Measurements from ENCODE around the gene DAGLA. TPM values are rescaled to one million over a fixed set of nuclear protein-coding genes. Genes with fewer than 3 reads are reported as not detected.

DAGLA gene
- total RNA-seq, 4 donors from 2014 or later, result 1.5 to 4.9 (median 3.8) TPM

- Histone ChIP-seq H3K4me1 (peaks cover 0 to 7% (median 5%) of the 10 kb centered on the region in 4 donors), H3K36me3 (no peaks in the 10 kb centered on the region), H3K27me3 (peaks cover 0 to 5% (median 0%) of the 10 kb centered on the region in 4 donors), H3K9me3 (no peaks in the 10 kb centered on the region), H3K4me3 (no peak overlapping the region), H3K27ac (replicated peaks in 1 of 4) (no peak overlapping the region)
- 58% methylated on average over 3 of the region's 11 CpGs for WGBS
- intact Hi-C loops (cut with DNase I), result loop anchor here (10.0 kb wide), 1 partner anchor 192 kb away; no protein-coding TSS in a partner anchor
- TF ChIP-seq POLR2AphosphoS5 (IDR thresholded peaks at IDR 0.05), result no peak
- no peak for TF ChIP-seq POLR2A (IDR thresholded peaks at IDR 0.05; ENCODE audit: low read depth)
- no peak for TF ChIP-seq EP300 (IDR thresholded peaks at IDR 0.05)
- no peak for TF ChIP-seq CTCF (IDR thresholded peaks at IDR 0.05)
- no peak for DNase-seq (ENCODE audit: extremely low spot score)
Measured at GRCh38 chr11:61636676-61637075, 43.5 kb upstream of the DAGLA start.

- no peak for DNase-seq (ENCODE audit: extremely low spot score)
- H3K27me3 ChIP-seq, result peaks cover 0 to 5% (median 0%) of the 10 kb centered on the region in 4 donors
- peaks cover 0 to 7% (median 5%) of the 10 kb centered on the region in 4 donors for H3K4me1 ChIP-seq
- intact Hi-C loops (cut with DNase I), result loop anchor here (10.0 kb wide), 1 partner anchor 192 kb away; no protein-coding TSS in a partner anchor
- no peaks in the 10 kb centered on the region for H3K36me3 ChIP-seq
- no peak for TF ChIP-seq EP300 (IDR thresholded peaks at IDR 0.05)
- TF ChIP-seq POLR2A (IDR thresholded peaks at IDR 0.05; ENCODE audit: low read depth), result no peak
- no peak for TF ChIP-seq POLR2AphosphoS5 (IDR thresholded peaks at IDR 0.05)
- no peak for TF ChIP-seq CTCF (IDR thresholded peaks at IDR 0.05)
- no peak overlapping the region for H3K27ac ChIP-seq (replicated peaks in 1 of 4)
- 51% methylated on average over 9 of the region's 9 CpGs for WGBS
- no peaks in the 10 kb centered on the region for H3K9me3 ChIP-seq
- no peak overlapping the region for H3K4me3 ChIP-seq
Measured at GRCh38 chr11:61637277-61637676, 42.9 kb upstream of the DAGLA start.

- Histone ChIP-seq H3K27ac (replicated peaks in 1 of 4) (no peak overlapping the region), H3K4me3 (no peak overlapping the region)
Measured at GRCh38 chr11:61639816-61640443, 40.3 kb upstream of the DAGLA start.

GRCh38 chr11:61642162-61642561 is 38.0 kb upstream of the DAGLA start:
- Histone ChIP-seq H3K4me3 (no peak overlapping the region), H3K4me1 (peaks cover 0 to 7% (median 5%) of the 10 kb centered on the region in 4 donors), H3K27me3 (peaks cover 0 to 5% (median 0%) of the 10 kb centered on the region in 4 donors), H3K9me3 (no peaks in the 10 kb centered on the region), H3K27ac (replicated peaks in 1 of 4) (no peak overlapping the region), H3K36me3 (no peaks in the 10 kb centered on the region)
- intact Hi-C loops (cut with DNase I), result no loop called here
- TF ChIP-seq POLR2AphosphoS5 (IDR thresholded peaks at IDR 0.05), result no peak
- no peak for TF ChIP-seq POLR2A (IDR thresholded peaks at IDR 0.05; ENCODE audit: low read depth)
- TF ChIP-seq EP300 (IDR thresholded peaks at IDR 0.05), result no peak
- no peak for TF ChIP-seq CTCF (IDR thresholded peaks at IDR 0.05)
- WGBS, result 91% methylated on average over 8 of the region's 8 CpGs
- DNase-seq (ENCODE audit: extremely low spot score), result no peak

More at GRCh38 chr11:61639816-61640443, 40.3 kb upstream of the DAGLA start:
- no peaks in the 10 kb centered on the region for H3K36me3 ChIP-seq
- TF ChIP-seq EP300 (IDR thresholded peaks at IDR 0.05), result no peak
- TF ChIP-seq POLR2AphosphoS5 (IDR thresholded peaks at IDR 0.05), result no peak
- TF ChIP-seq POLR2A (IDR thresholded peaks at IDR 0.05; ENCODE audit: low read depth), result no peak
- TF ChIP-seq CTCF (IDR thresholded peaks at IDR 0.05), result no peak
- intact Hi-C loops (cut with DNase I), result loop anchor here (2.0 to 10.0 kb wide), 2 partner anchors 161 to 195 kb away; no protein-coding TSS in a partner anchor
- H3K27me3 ChIP-seq, result peaks cover 0 to 5% (median 0%) of the 10 kb centered on the region in 4 donors
- WGBS, result 84% methylated on average over 7 of the region's 7 CpGs
- peaks cover 0 to 7% (median 5%) of the 10 kb centered on the region in 4 donors for H3K4me1 ChIP-seq
- H3K9me3 ChIP-seq, result no peaks in the 10 kb centered on the region
- DNase-seq (ENCODE audit: extremely low spot score), result no peak
